A673 (cell line): ENCODE results near the gene ZCCHC18. TPM values are rescaled to one million over a fixed set of nuclear protein-coding genes. Genes with fewer than 3 reads are reported as not detected.
A peak's percentile ranks its signal among the peaks of the same experiment; 100 is the strongest.

Source experiments
- BruUV-seq: library from RNA; stranded (reverse); fragments of 400-500 nt; replicated peaks from 2 replicates; lab custom pipeline; 2021; lab: Mats Ljungman, UMichigan
- CTCF ChIA-PET: fragments of 300-600 bp; sonication (Branson Sonifier 250); formaldehyde crosslinking; loops from one replicate; lab custom pipeline; 2022; ENCODE audit warnings: antibody characterized with exemption; lab: Charles Lee
- POLR2A ChIA-PET: fragments of 300-600 bp; sonication (Branson Sonifier 250); formaldehyde crosslinking; loops from one replicate; lab custom pipeline; 2022; ENCODE audit warnings: antibody characterized with exemption; ENCODE audit not compliant: low non-redundant PET; lab: Charles Lee
- DNase-seq: peaks from one replicate; pipeline ENCODE4 v3.0.0-alpha.2; 2015; ENCODE audit warnings: low spot score
- H3K27ac ChIP-seq: fragments of 200-600 bp; sonication (generic); 2 replicates; pipeline ENCODE4 v1.5.1; 2016; ENCODE audit warnings: mixed run types, low read depth, mild to moderate bottlenecking, mixed read lengths, antibody characterized with exemption, low read length; ENCODE audit not compliant: poor library complexity, severe bottlenecking
- H3K27me3 ChIP-seq: fragments of 200-600 bp; sonication (generic); replicated peaks from 2 replicates; pipeline ENCODE4 v1.6.1; 2017; ENCODE audit warnings: mixed run types, low read depth, mild to moderate bottlenecking, mixed read lengths, antibody characterized with exemption, low read length; ENCODE audit not compliant: insufficient read depth, poor library complexity
- H3K36me3 ChIP-seq: fragments of 200-600 bp; sonication (generic); 2 replicates; pipeline ENCODE4 v1.6.1; 2016; ENCODE audit warnings: mixed run types, mild to moderate bottlenecking, mixed read lengths, antibody characterized with exemption, low read length; ENCODE audit not compliant: insufficient read depth, poor library complexity, severe bottlenecking
- H3K4me1 ChIP-seq: fragments of 200-600 bp; sonication (generic); 2 replicates; pipeline ENCODE4 v1.6.1; 2017; ENCODE audit warnings: mixed run types, mild to moderate bottlenecking, mixed read lengths, antibody characterized with exemption, low read length; ENCODE audit not compliant: insufficient read depth, poor library complexity, severe bottlenecking
- H3K4me3 ChIP-seq: fragments of 200-600 bp; sonication (generic); 2 replicates; pipeline ENCODE4 v1.5.1; 2016; ENCODE audit warnings: low read depth, mixed run types, mild to moderate bottlenecking, mixed read lengths, low read length; ENCODE audit not compliant: poor library complexity, severe bottlenecking
- H3K9me3 ChIP-seq: fragments of 200-600 bp; sonication (generic); 2 replicates; pipeline ENCODE4 v1.6.1; 2016; ENCODE audit warnings: mixed run types, low read depth, mild to moderate bottlenecking, mixed read lengths, antibody characterized with exemption, low read length; ENCODE audit not compliant: poor library complexity, severe bottlenecking
- EZH2 ChIP-seq: fragments of 200-600 bp; sonication (generic); IDR thresholded peaks from 2 replicates; pipeline ENCODE4 v1.6.1; 2017; ENCODE audit warnings: borderline replicate concordance, low read depth, mild to moderate bottlenecking, mixed read lengths, antibody characterized with exemption, low read length; ENCODE audit not compliant: poor library complexity, severe bottlenecking
- intact Hi-C: fragments of 100-400 bp; cut with micrococcal nuclease; formaldehyde crosslinking; loops from one replicate; pipeline ENCODE4 v1.10.0; 2022; ENCODE audit not compliant: unreplicated experiment
- total RNA-seq: library from RNA; stranded (reverse); gene quantifications from 2 replicates; pipeline ENCODE4 v1.2.3, GENCODE V29; 2021
- TF ChIP-seq, protein P1 (sequence below): fragments of 300-800, 200-600 bp; sonication (generic); conservative IDR thresholded peaks from 2 replicates; pipeline ENCODE4 v1.5.1; 2017; ENCODE audit warnings: low read depth, mild to moderate bottlenecking, antibody characterized with exemption, low read length, moderate library complexity, mixed read lengths

ZCCHC18 gene
- total RNA-seq, 1 experiment from 2014 or later: 0.54 TPM

GRCh38 chrX:104113222-104113965 is 1.1 kb downstream of the ZCCHC18 start:
- CTCF ChIA-PET: interaction anchor here (0.6 kb wide), 2 partner anchors 268 to 855 kb away, joined by 4 to 7 read pairs; no protein-coding TSS in a partner anchor
- no peak for TF ChIP-seq EZH2
- TF ChIP-seq, protein P1, sequence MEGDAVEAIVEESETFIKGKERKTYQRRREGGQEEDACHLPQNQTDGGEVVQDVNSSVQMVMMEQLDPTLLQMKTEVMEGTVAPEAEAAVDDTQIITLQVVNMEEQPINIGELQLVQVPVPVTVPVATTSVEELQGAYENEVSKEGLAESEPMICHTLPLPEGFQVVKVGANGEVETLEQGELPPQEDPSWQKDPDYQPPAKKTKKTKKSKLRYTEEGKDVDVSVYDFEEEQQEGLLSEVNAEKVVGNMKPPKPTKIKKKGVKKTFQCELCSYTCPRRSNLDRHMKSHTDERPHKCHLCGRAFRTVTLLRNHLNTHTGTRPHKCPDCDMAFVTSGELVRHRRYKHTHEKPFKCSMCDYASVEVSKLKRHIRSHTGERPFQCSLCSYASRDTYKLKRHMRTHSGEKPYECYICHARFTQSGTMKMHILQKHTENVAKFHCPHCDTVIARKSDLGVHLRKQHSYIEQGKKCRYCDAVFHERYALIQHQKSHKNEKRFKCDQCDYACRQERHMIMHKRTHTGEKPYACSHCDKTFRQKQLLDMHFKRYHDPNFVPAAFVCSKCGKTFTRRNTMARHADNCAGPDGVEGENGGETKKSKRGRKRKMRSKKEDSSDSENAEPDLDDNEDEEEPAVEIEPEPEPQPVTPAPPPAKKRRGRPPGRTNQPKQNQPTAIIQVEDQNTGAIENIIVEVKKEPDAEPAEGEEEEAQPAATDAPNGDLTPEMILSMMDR: peak; percentile 60
- intact Hi-C loops: no loop called here
- Histone ChIP-seq H3K27me3 (peaks cover 20% of the 10 kb centered on the region), H3K36me3 (no peaks in the 10 kb centered on the region), H3K27ac (no peak overlapping the region), H3K4me3 (peak overlapping the region; percentile 44), H3K4me1 (no peaks in the 10 kb centered on the region), H3K9me3 (no peaks in the 10 kb centered on the region)
- peak; percentile 69 for DNase-seq
- BruUV-seq: no TSS peak
- POLR2A ChIA-PET: no interaction called here

GRCh38 chrX:104117759-104118158 is 5.4 kb downstream of the ZCCHC18 start:
- H3K27ac ChIP-seq: no peak overlapping the region
- no peak for DNase-seq
- H3K27me3 ChIP-seq: peaks cover 11% of the 10 kb centered on the region
- H3K9me3 ChIP-seq: no peaks in the 10 kb centered on the region
- no peaks in the 10 kb centered on the region for H3K4me1 ChIP-seq
- no TSS peak for BruUV-seq
- CTCF ChIA-PET: no interaction called here
- POLR2A ChIA-PET: no interaction called here
- H3K4me3 ChIP-seq: no peak overlapping the region
- H3K36me3 ChIP-seq: no peaks in the 10 kb centered on the region
- intact Hi-C loops: no loop called here
- no peak for TF ChIP-seq EZH2
- TF ChIP-seq, protein P1: no peak

DNA sequence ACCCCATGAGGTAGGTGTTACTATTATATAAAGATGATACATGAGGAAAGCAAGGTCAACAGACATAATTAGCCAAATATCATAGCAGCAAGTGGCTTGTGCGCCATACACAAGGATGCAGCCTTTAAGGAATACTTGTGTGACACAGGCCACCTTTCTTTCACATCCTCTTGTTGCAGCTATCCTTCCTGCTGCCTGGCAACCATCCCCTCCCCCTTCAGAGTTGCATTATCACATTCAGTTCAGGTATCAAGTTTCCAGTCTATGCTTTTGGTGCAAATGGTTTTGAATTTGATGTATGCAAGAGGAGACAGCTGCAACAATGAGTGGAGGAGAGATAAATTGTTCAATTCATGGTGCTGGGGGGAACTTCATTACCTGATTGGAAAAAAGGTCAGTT is 6.4 kb downstream of the ZCCHC18 start:
- H3K36me3 ChIP-seq: no peaks in the 10 kb centered on the region
- no peak for DNase-seq
- POLR2A ChIA-PET: no interaction called here
- no peak overlapping the region for H3K27ac ChIP-seq
- intact Hi-C loops: no loop called here
- no TSS peak for BruUV-seq
- H3K4me3 ChIP-seq: no peak overlapping the region
- TF ChIP-seq, protein P1: no peak
- no peak for TF ChIP-seq EZH2
- no peaks in the 10 kb centered on the region for H3K9me3 ChIP-seq
- H3K4me1 ChIP-seq: no peaks in the 10 kb centered on the region
- peaks cover 8% of the 10 kb centered on the region for H3K27me3 ChIP-seq
- CTCF ChIA-PET: no interaction called here
